ENCODE data around the gene ARHGEF11.

ARHGEF11 gene

GRCh38 chr1:156908541-156908940 lies 137.0 kb downstream of the ARHGEF11 start:
- DNase-seq = no peak

GRCh38 chr1:156906206-156906906 lies 139.2 kb downstream of the ARHGEF11 start:
- no peak for DNase-seq

GRCh38 chr1:156905651-156906050 lies 139.9 kb downstream of the ARHGEF11 start:
- no peak for DNase-seq

GRCh38 chr1:156905176-156905575 lies 140.4 kb downstream of the ARHGEF11 start:
- DNase-seq = no peak

GRCh38 chr1:156904187-156904959 lies 141.2 kb downstream of the ARHGEF11 start:
- no peak for DNase-seq

GRCh38 chr1:156903328-156904091 lies 142.0 kb downstream of the ARHGEF11 start:
- DNase-seq = no peak

- no peak for DNase-seq
Observed at GRCh38 chr1:156901966-156902915, 143.3 kb downstream of the ARHGEF11 start.

GRCh38 chr1:156901590-156901900 lies 144.0 kb downstream of the ARHGEF11 start:
- DNase-seq = no peak

GRCh38 chr1:156900896-156901589 lies 144.5 kb downstream of the ARHGEF11 start:
- DNase-seq = no peak

- DNase-seq = no peak
Observed at GRCh38 chr1:156899956-156900718, 145.4 kb downstream of the ARHGEF11 start.

- no peak for DNase-seq
Observed at GRCh38 chr1:156898971-156899664, 146.4 kb downstream of the ARHGEF11 start.

GRCh38 chr1:156898161-156898566 lies 147.4 kb downstream of the ARHGEF11 start:
- DNase-seq = no peak

GRCh38 chr1:156897078-156897825 lies 148.3 kb downstream of the ARHGEF11 start:
- DNase-seq = peak in 1 of 2 experiments; percentile 33

GRCh38 chr1:156896490-156897033 lies 149.0 kb downstream of the ARHGEF11 start:
- peak; percentile 23 to 79 for DNase-seq

GRCh38 chr1:156895927-156896326 lies 149.6 kb downstream of the ARHGEF11 start:
- DNase-seq = no peak

GRCh38 chr1:156895455-156895812 lies 150.1 kb downstream of the ARHGEF11 start:
- DNase-seq = no peak

- no peak for DNase-seq
Observed at GRCh38 chr1:156894711-156895454, 150.7 kb downstream of the ARHGEF11 start.

GRCh38 chr1:156894001-156894400 lies 151.5 kb downstream of the ARHGEF11 start:
- no peak for DNase-seq

Data from SW 1271 (cell line).